ENCODE results near the gene VSIG4. TPM values are rescaled to one million over a fixed set of nuclear protein-coding genes. Genes with fewer than 3 reads are reported as not detected.
A peak's percentile ranks its signal among the peaks of the same experiment; 100 is the strongest.

Gene VSIG4
- total and polyA plus RNA-seq, 8 donors = 5.7 to 377 (median 11.7) TPM

- TF ChIP-seq, protein P1, sequence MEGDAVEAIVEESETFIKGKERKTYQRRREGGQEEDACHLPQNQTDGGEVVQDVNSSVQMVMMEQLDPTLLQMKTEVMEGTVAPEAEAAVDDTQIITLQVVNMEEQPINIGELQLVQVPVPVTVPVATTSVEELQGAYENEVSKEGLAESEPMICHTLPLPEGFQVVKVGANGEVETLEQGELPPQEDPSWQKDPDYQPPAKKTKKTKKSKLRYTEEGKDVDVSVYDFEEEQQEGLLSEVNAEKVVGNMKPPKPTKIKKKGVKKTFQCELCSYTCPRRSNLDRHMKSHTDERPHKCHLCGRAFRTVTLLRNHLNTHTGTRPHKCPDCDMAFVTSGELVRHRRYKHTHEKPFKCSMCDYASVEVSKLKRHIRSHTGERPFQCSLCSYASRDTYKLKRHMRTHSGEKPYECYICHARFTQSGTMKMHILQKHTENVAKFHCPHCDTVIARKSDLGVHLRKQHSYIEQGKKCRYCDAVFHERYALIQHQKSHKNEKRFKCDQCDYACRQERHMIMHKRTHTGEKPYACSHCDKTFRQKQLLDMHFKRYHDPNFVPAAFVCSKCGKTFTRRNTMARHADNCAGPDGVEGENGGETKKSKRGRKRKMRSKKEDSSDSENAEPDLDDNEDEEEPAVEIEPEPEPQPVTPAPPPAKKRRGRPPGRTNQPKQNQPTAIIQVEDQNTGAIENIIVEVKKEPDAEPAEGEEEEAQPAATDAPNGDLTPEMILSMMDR (IDR thresholded peaks at IDR 0.05) = no peak
- Histone ChIP-seq H3K4me1 (peaks cover 0 to 26% of the 10 kb centered on the region in 2 donors), H3K36me3 (no peaks in the 10 kb centered on the region), H3K27me3 (peaks cover 0 to 5% of the 10 kb centered on the region in 2 donors), H3K9me3 (no peaks in the 10 kb centered on the region), H3K27ac (peak overlapping the region in 1 of 2 donors; percentile 71), H3K4me3 (no peak overlapping the region)
- intact Hi-C loops (cut with DNase I) = no loop called here
- DNase-seq (no peak), ATAC-seq (no peak)
These were observed 39.7 kb downstream of the VSIG4 start for GRCh38 chrX:66000178-66000577.

DNA sequence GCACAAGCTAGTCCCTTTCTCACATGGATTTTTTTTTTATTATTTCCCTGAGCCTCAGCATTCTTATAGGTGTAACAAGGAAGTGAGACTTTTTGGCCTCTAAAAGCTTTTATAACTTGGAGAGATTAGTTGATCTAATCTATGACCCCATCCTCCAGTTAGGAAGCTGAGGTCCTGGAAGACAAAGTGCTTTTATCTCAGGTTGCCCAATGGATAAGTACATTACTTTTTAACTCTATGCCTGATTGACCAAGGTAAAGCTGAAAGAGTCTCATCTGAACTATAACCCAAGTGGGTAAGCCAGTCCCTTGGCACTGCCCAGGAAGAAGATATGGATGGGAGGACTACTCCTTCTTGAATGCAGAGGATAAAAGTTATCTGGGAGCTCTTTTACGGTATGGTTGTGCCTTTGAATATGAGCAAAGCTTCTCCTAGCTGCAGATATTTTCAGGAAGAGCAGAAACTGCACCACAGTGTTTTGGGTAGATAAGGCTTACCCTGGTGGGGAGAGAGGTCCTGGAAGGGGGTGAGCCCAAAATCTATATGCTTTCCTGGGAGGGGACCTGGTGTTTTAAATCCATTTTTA is 40.2 kb downstream of the VSIG4 start:
- intact Hi-C loops (cut with DNase I) = no loop called here
- Histone ChIP-seq H3K4me1 (peaks cover 0 to 21% of the 10 kb centered on the region in 2 donors), H3K27ac (peak overlapping the region in 1 of 2 donors; percentile 71), H3K4me3 (no peak overlapping the region), H3K36me3 (no peaks in the 10 kb centered on the region), H3K9me3 (no peaks in the 10 kb centered on the region), H3K27me3 (peaks cover 0 to 5% of the 10 kb centered on the region in 2 donors)
- DNase-seq = no peak
- TF ChIP-seq, protein P1 (IDR thresholded peaks at IDR 0.05) = no peak
- no peak for ATAC-seq

DNA sequence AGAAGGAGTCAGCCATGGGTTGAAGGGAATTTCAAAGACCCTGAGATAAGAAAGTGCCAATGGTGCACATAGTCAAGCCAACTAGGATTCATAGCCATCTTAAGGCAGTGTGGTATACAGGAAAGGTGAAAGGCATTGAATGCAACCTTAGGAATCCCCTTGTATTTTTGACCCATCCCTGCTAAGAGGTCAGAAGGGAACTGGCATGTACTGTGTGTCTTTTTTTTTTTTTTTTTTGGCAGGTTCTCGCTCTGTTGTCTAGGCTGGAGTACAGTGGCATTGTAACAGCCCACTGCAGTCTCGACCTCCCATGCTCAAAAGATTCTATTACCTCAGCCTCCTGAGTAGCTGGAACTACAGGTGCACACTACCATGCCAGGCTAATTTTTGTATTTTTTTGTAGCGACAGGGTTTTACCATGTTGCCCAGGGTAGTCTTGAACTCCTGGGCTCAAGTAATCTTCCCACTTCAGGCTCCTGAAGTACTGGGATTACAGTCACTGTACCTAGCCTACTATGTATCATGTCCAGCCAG is 40.8 kb downstream of the VSIG4 start:
- Histone ChIP-seq H3K4me3 (no peak overlapping the region), H3K9me3 (no peaks in the 10 kb centered on the region), H3K27me3 (peaks cover 0 to 5% of the 10 kb centered on the region in 2 donors), H3K36me3 (no peaks in the 10 kb centered on the region), H3K27ac (peak overlapping the region in 1 of 2 donors; percentile 71), H3K4me1 (peaks cover 0 to 17% of the 10 kb centered on the region in 2 donors)
- ATAC-seq = no peak
- TF ChIP-seq, protein P1 (IDR thresholded peaks at IDR 0.05) = no peak
- intact Hi-C loops (cut with DNase I) = no loop called here
- no peak for DNase-seq

- H3K4me3 ChIP-seq = no peak overlapping the region
- DNase-seq = peak in 1 of 4 donors; percentile 62
- H3K4me1 ChIP-seq = peaks cover 0 to 8% of the 10 kb centered on the region in 2 donors
- ATAC-seq = peak; percentile 74
- no peaks in the 10 kb centered on the region for H3K9me3 ChIP-seq
- H3K27me3 ChIP-seq = no peaks in the 10 kb centered on the region
- no peaks in the 10 kb centered on the region for H3K36me3 ChIP-seq
- intact Hi-C loops (cut with DNase I) = no loop called here
- peak overlapping the region in 1 of 2 donors; percentile 71 for H3K27ac ChIP-seq
- TF ChIP-seq, protein P1 (IDR thresholded peaks at IDR 0.05) = no peak
These were observed 41.7 kb downstream of the VSIG4 start for GRCh38 chrX:65997978-65998717.
